Mesenchymal stem cell (in vitro differentiated cells and primary cell): ENCODE measurements around the gene PDZRN3.

Experiments
- DNase-seq: peaks from one replicate; pipeline ENCODE4 v3.0.0-alpha.2; 2013
- H2AFZ ChIP-seq: one replicate; pipeline ENCODE4 v1.6.1; 2013; ENCODE audit warnings: low read depth, mild to moderate bottlenecking, control low read depth, inconsistent platforms, low read length, moderate library complexity
- H2AK5ac ChIP-seq: 2 replicates; pipeline ENCODE4 v1.6.1; 2013; ENCODE audit warnings: low read length, moderate library complexity, mild to moderate bottlenecking, inconsistent platforms; ENCODE audit not compliant: severe bottlenecking
- H2BK120ac ChIP-seq: one replicate; pipeline ENCODE4 v1.6.1; 2013; ENCODE audit warnings: low read depth, mild to moderate bottlenecking, inconsistent platforms, low read length, moderate library complexity
- H2BK12ac ChIP-seq, 2 experiments: one replicate each; pipeline ENCODE4 v1.6.1; 2013; ENCODE audit warnings: inconsistent platforms in 2 of 2, low read length in 2 of 2, mild to moderate bottlenecking in 2 of 2, moderate library complexity in 2 of 2, control low read depth in 1 of 2
- H2BK15ac ChIP-seq: one replicate; pipeline ENCODE4 v1.6.1; 2013; ENCODE audit warnings: mild to moderate bottlenecking, low read depth, inconsistent platforms; ENCODE audit not compliant: poor library complexity, severe bottlenecking
- H2BK5ac ChIP-seq: 2 replicates; pipeline ENCODE4 v1.6.1; 2013; ENCODE audit warnings: low read depth, mild to moderate bottlenecking, low read length, control low read depth, inconsistent platforms; ENCODE audit not compliant: poor library complexity, severe bottlenecking
- H3K14ac ChIP-seq, 2 experiments: one replicate each; pipeline ENCODE4 v1.6.1; 2013; ENCODE audit warnings: inconsistent platforms in 2 of 2, low read length in 2 of 2, control low read depth in 1 of 2, mild to moderate bottlenecking in 1 of 2, moderate library complexity in 1 of 2
- H3K18ac ChIP-seq, 2 experiments: one replicate each; pipeline ENCODE4 v1.6.1; 2013; ENCODE audit warnings: inconsistent platforms in 2 of 2, low read length in 2 of 2, control low read depth in 1 of 2, low read depth in 1 of 2, mild to moderate bottlenecking in 1 of 2
- H3K23ac ChIP-seq, 2 experiments: one replicate each; pipeline ENCODE4 v1.6.1; 2013; ENCODE audit warnings: inconsistent platforms in 2 of 2, low read length in 2 of 2, mild to moderate bottlenecking in 2 of 2, moderate library complexity in 2 of 2, control low read depth in 1 of 2
- H3K27ac ChIP-seq: 2 replicates; pipeline ENCODE4 v1.5.1; 2013; ENCODE audit warnings: mild to moderate bottlenecking, moderate library complexity, low read length, control low read depth, inconsistent platforms; ENCODE audit not compliant: poor library complexity, severe bottlenecking
- H3K27me3 ChIP-seq, 2 experiments: 2 replicates each; pipeline versions ENCODE4 v1.6.1 to v1.7.0; 2013; ENCODE audit warnings: low read length in 2 of 2, mild to moderate bottlenecking in 2 of 2, moderate library complexity in 2 of 2, control low read depth in 1 of 2, inconsistent platforms in 1 of 2; ENCODE audit not compliant: control insufficient read depth in 1 of 2, insufficient read depth in 1 of 2
- H3K36me3 ChIP-seq, 2 experiments: 2 replicates each; pipeline versions ENCODE4 v1.6.1 to v1.7.0; 2013; ENCODE audit warnings: low read length in 2 of 2, control low read depth in 1 of 2, inconsistent platforms in 1 of 2, low read depth in 1 of 2, mild to moderate bottlenecking in 1 of 2; ENCODE audit not compliant: insufficient read depth in 2 of 2, control insufficient read depth in 1 of 2
- H3K4ac ChIP-seq, 2 experiments: one replicate each; pipeline ENCODE4 v1.6.1; 2013; ENCODE audit warnings: inconsistent platforms in 2 of 2, low read length in 2 of 2, mild to moderate bottlenecking in 2 of 2, moderate library complexity in 2 of 2, control low read depth in 1 of 2, low read depth in 1 of 2
- H3K4me1 ChIP-seq: 2 replicates; pipeline ENCODE4 v1.6.1; 2013; ENCODE audit warnings: low read depth, low read length, control low read depth; ENCODE audit not compliant: control insufficient read depth, insufficient read depth
- H3K4me2 ChIP-seq: 2 replicates; pipeline ENCODE4 v1.6.1; 2013; ENCODE audit warnings: low read length, mild to moderate bottlenecking, inconsistent platforms; ENCODE audit not compliant: poor library complexity, severe bottlenecking
- H3K4me3 ChIP-seq, 2 experiments: 2 replicates each; pipeline versions ENCODE4 v1.5.1 to v1.7.0; 2013; ENCODE audit warnings: low read length in 2 of 2, mild to moderate bottlenecking in 2 of 2, control low read depth in 1 of 2, low read depth in 1 of 2; ENCODE audit not compliant: insufficient read depth in 1 of 2
- H3K79me1 ChIP-seq: replicated peaks from 2 replicates; pipeline ENCODE4 v1.6.1; 2013; ENCODE audit warnings: mild to moderate bottlenecking, control low read depth, low read length, inconsistent platforms; ENCODE audit not compliant: poor library complexity, severe bottlenecking
- H3K9ac ChIP-seq: 2 replicates; pipeline ENCODE4 v1.7.0; 2013; ENCODE audit warnings: mild to moderate bottlenecking, low read length, moderate library complexity
- H3K9me3 ChIP-seq: 2 replicates; pipeline ENCODE4 v1.7.0; 2013; ENCODE audit warnings: mild to moderate bottlenecking, low read length; ENCODE audit not compliant: control insufficient read depth
- H4K8ac ChIP-seq: one replicate; pipeline ENCODE4 v1.6.1; 2013; ENCODE audit warnings: inconsistent platforms, mild to moderate bottlenecking, low read length, moderate library complexity
- H4K91ac ChIP-seq: one replicate; pipeline ENCODE4 v1.6.1; 2013; ENCODE audit warnings: mild to moderate bottlenecking, low read length, inconsistent platforms
- WGBS: methylation state at CpG from one replicate; pipeline ENCODE4 v1.1.7; 2013; ENCODE audit warnings: mixed read lengths; 5-methylcytosine and 5-hydroxymethylcytosine counted together

Gene PDZRN3

DNA sequence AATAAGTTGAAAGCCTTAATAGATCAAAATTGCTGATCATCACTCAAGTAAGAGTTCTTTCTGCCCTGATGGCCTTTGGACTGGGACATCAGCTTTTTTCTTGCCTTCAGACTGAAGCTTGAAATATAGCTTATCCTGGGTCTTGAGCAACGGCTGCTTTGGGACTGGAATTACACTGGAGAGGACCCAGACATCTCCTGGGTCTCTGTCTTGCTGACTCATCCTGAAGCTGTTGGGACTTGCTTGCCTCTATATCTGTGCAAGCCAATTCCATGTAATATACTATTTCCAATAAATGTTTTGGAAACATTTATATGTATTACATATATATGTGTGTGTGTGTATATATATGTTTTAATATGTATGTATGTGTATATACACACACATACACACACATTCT, 260.2 kb downstream of the PDZRN3 start:
- H3K27ac ChIP-seq, result no peak overlapping the region
- H2BK120ac ChIP-seq, result no peak overlapping the region
- no peak overlapping the region for H4K91ac ChIP-seq
- no peak overlapping the region for H3K4ac ChIP-seq
- H2AFZ ChIP-seq, result no peak overlapping the region
- no peak overlapping the region for H4K8ac ChIP-seq
- no peak overlapping the region for H3K14ac ChIP-seq
- no peak overlapping the region for H2BK5ac ChIP-seq
- H3K18ac ChIP-seq, result no peak overlapping the region
- no peak for DNase-seq
- no peak overlapping the region for H3K4me3 ChIP-seq
- no peaks in the 10 kb centered on the region for H3K36me3 ChIP-seq
- H2AK5ac ChIP-seq, result no peak overlapping the region
- WGBS, result 86% methylated on average over 1 of the region's 1 CpG
- no peak overlapping the region for H3K23ac ChIP-seq
- no peaks in the 10 kb centered on the region for H3K79me1 ChIP-seq
- H3K9ac ChIP-seq, result no peak overlapping the region
- no peaks in the 10 kb centered on the region for H3K4me1 ChIP-seq
- H3K4me2 ChIP-seq, result no peak overlapping the region
- H2BK12ac ChIP-seq, result no peak overlapping the region
- H3K9me3 ChIP-seq, result peaks cover 15% of the 10 kb centered on the region
- no peaks in the 10 kb centered on the region for H3K27me3 ChIP-seq
- H2BK15ac ChIP-seq, result no peak overlapping the region

DNA sequence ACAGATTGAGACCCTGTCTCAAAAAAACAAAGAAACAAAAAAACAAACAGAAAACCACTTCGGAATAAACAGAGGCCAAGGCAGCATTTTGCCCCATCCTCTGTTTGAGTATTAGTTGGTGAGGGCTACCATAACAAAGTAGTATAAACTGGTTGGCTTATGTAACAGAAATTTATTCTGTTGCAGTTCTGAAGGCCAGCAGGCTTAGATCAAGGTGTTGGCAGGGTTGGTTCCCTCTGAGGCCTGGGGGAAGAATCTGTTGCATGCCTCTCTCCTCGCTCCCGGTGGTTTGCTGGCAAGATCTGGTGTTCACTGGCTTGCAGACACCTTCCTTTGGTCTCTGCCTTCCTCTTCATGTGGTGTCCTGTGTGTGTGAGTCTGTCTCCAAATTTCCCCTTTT, 261.6 kb downstream of the PDZRN3 start:
- Histone ChIP-seq H3K4me1 (no peaks in the 10 kb centered on the region), H3K4ac (no peak overlapping the region)

DNA sequence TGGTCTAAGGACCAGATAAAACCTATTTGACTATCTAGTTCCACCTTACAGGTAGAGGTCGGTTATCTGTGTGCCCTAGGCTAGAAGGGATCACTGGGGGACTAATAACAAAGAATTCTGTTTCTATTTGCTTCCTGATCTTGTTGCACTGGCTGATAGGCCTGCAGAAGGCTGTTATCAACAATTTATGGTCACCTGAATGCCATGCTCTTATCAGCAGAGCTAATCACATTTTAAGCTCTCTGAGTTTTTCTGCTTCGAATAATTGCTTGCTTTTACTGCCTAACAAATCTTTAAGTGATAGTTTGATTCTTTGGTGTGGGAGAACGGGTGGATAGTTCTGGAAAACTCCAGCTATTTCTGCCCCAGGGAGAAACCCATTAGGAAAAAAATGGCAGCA, 263.1 kb downstream of the PDZRN3 start:
- H2AK5ac ChIP-seq, result no peak overlapping the region
- 40% methylated on average over 1 of the region's 3 CpGs for WGBS
- H3K27ac ChIP-seq, result no peak overlapping the region
- H3K4me1 ChIP-seq, result no peaks in the 10 kb centered on the region
- no peak overlapping the region for H3K18ac ChIP-seq
- no peak overlapping the region for H3K14ac ChIP-seq
- H3K9ac ChIP-seq, result no peak overlapping the region
- H4K91ac ChIP-seq, result no peak overlapping the region
- H3K79me1 ChIP-seq, result no peaks in the 10 kb centered on the region
- H2BK5ac ChIP-seq, result no peak overlapping the region
- no peak overlapping the region for H2BK12ac ChIP-seq
- no peak overlapping the region for H3K4me2 ChIP-seq
- H2AFZ ChIP-seq, result no peak overlapping the region
- no peak overlapping the region for H2BK120ac ChIP-seq
- H2BK15ac ChIP-seq, result no peak overlapping the region
- H3K27me3 ChIP-seq, result peaks cover 0 to 4% of the 10 kb centered on the region in 2 experiments
- H3K4me3 ChIP-seq, result no peak overlapping the region
- no peaks in the 10 kb centered on the region for H3K36me3 ChIP-seq
- no peak overlapping the region for H3K4ac ChIP-seq
- H4K8ac ChIP-seq, result no peak overlapping the region
- no peak for DNase-seq
- H3K9me3 ChIP-seq, result peaks cover 19% of the 10 kb centered on the region
- no peak overlapping the region for H3K23ac ChIP-seq

More for the DNA sequence above, 261.6 kb downstream of the PDZRN3 start:
- Histone ChIP-seq H3K27me3 (no peaks in the 10 kb centered on the region), H3K36me3 (no peaks in the 10 kb centered on the region), H2AFZ (no peak overlapping the region), H3K4me2 (no peak overlapping the region), H4K8ac (no peak overlapping the region), H3K14ac (no peak overlapping the region), H3K9me3 (peaks cover 19% of the 10 kb centered on the region), H2BK120ac (no peak overlapping the region), H2BK5ac (no peak overlapping the region), H4K91ac (no peak overlapping the region), H2BK15ac (no peak overlapping the region), H3K9ac (no peak overlapping the region), H3K4me3 (no peak overlapping the region), H3K27ac (no peak overlapping the region), H3K79me1 (no peaks in the 10 kb centered on the region), H2BK12ac (no peak overlapping the region), H3K23ac (no peak overlapping the region), H2AK5ac (no peak overlapping the region), H3K18ac (no peak overlapping the region)
- DNase-seq, result no peak
- WGBS, result 93% methylated on average over 3 of the region's 3 CpGs

DNA sequence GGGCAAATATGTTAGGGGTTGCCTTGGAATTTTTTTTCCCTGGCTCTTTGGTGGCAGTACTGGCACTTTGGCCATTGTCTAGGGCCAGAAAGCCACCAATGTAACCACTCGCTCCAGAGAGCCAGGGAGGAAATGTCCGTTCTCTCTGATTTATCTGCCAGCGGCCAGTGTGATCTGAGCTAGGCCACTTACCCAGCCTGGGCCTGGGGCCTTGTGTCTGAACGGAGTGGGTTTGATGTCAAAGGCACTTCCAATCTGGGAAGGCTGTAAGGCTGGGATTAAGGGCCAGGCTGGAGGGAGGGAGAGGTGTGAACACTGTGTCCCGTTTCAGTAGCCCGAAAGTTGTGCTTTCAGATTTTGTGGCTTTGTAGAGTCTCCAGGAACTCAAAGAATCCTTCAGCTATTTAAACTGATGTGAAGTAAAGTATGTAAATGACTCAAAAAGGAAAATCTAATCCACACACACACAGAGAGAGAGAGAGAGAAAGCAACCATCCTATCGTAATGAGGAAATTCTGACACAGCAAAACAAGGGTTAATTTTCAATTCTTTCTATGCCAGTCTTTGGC, 271.0 kb downstream of the PDZRN3 start:
- Histone ChIP-seq H3K23ac (no peak overlapping the region), H3K27ac (no peak overlapping the region), H2BK12ac (no peak overlapping the region), H3K9ac (no peak overlapping the region), H2BK120ac (no peak overlapping the region), H2AK5ac (no peak overlapping the region), H2BK5ac (no peak overlapping the region), H3K79me1 (no peaks in the 10 kb centered on the region), H2AFZ (no peak overlapping the region), H4K8ac (no peak overlapping the region), H3K4me3 (no peak overlapping the region), H3K4ac (no peak overlapping the region), H4K91ac (no peak overlapping the region), H3K14ac (no peak overlapping the region), H3K18ac (no peak overlapping the region), H3K9me3 (peaks cover 5% of the 10 kb centered on the region), H3K36me3 (no peaks in the 10 kb centered on the region), H2BK15ac (no peak overlapping the region), H3K4me1 (no peaks in the 10 kb centered on the region), H3K27me3 (peaks cover 0 to 38% of the 10 kb centered on the region in 2 experiments), H3K4me2 (no peak overlapping the region)
- DNase-seq, result no peak
- WGBS, result 68% methylated on average over 6 of the region's 7 CpGs
